ENCODE results near the gene ASS1. TPM values are rescaled to one million over a fixed set of nuclear protein-coding genes. Genes with fewer than 3 reads are reported as not detected.

ASS1 gene
- total RNA-seq, 1 experiment from 2014 or later = 83.0 TPM

GRCh38 chr9:130500340-130501180, 55.8 kb downstream of the ASS1 start:
- POLR2A ChIA-PET (ENCODE audit: unreplicated experiment) = interaction anchor here (0.6 kb wide), 2 partner anchors 498 to 1880 kb away, joined by 4 to 10 read pairs; no protein-coding TSS in a partner anchor
- DNase-seq (peak; percentile 8), ATAC-seq (peak; percentile 39)
- H3K9me3 ChIP-seq (ENCODE audit: low read length) = no peaks in the 10 kb centered on the region
- H4K20me1 ChIP-seq (ENCODE audit: low read length) = no peaks in the 10 kb centered on the region
- no peaks in the 10 kb centered on the region for H3K36me3 ChIP-seq (ENCODE audit: low read depth, low read length)
- H3K9me2 ChIP-seq (replicated peaks; ENCODE audit: low read length) = no peaks in the 10 kb centered on the region
- CTCF ChIA-PET = interaction anchor here (0.9 kb wide), 1 partner anchor 40 kb away, joined by 4 read pairs; no protein-coding TSS in a partner anchor
- TF ChIP-seq EZH2 (IDR thresholded peaks at IDR 0.05; ENCODE audit: low read length, unreplicated experiment) (no peak), EZH2phosphoT487 (IDR thresholded peaks at IDR 0.05; ENCODE audit: borderline replicate concordance, low read length) (no peak), CTCF (conservative IDR thresholded peaks at IDR 0.05; ENCODE audit: low read depth, low read length) (no peak)
- H3F3A ChIP-seq (ENCODE audit: low read length, unreplicated experiment) = no peaks in the 10 kb centered on the region
- no TSS peak for BruUV-seq (replicated peaks)
- no peak overlapping the region for H3K9ac ChIP-seq (ENCODE audit: low read length)
- H3K4me1 ChIP-seq (ENCODE audit: insufficient read depth, low read length) = peaks cover 16% of the 10 kb centered on the region
- H3K4me2 ChIP-seq (ENCODE audit: low read length) = peak overlapping the region; percentile 38; the same call in 1 of the 2 replicates
- peak overlapping the region; percentile 33; the same call in 1 of the 2 replicates for H2AFZ ChIP-seq (ENCODE audit: low read length)
- no peak overlapping the region for H3K4me3 ChIP-seq (ENCODE audit: low read length)
- intact Hi-C loops (cut with micrococcal nuclease) = no loop called here
- H3K27ac ChIP-seq (ENCODE audit: low read length) = peak overlapping the region; percentile 22; the same call in 1 of the 2 replicates
- no peaks in the 10 kb centered on the region for H3K27me3 ChIP-seq (ENCODE audit: low read length)
- H3K79me2 ChIP-seq (ENCODE audit: low read length) = no peaks in the 10 kb centered on the region

- no peaks in the 10 kb centered on the region for H4K20me1 ChIP-seq (ENCODE audit: low read length)
- no peak for ATAC-seq
- TF ChIP-seq EZH2 (IDR thresholded peaks at IDR 0.05; ENCODE audit: low read length, unreplicated experiment) = no peak
- no peak for TF ChIP-seq CTCF (conservative IDR thresholded peaks at IDR 0.05; ENCODE audit: low read depth, low read length)
- TF ChIP-seq EZH2phosphoT487 (IDR thresholded peaks at IDR 0.05; ENCODE audit: borderline replicate concordance, low read length) = no peak
- peaks cover 16% of the 10 kb centered on the region for H3K4me1 ChIP-seq (ENCODE audit: insufficient read depth, low read length)
- POLR2A ChIA-PET (ENCODE audit: unreplicated experiment) = no interaction called here
- H3K79me2 ChIP-seq (ENCODE audit: low read length) = no peaks in the 10 kb centered on the region
- intact Hi-C loops (cut with micrococcal nuclease) = no loop called here
- no peaks in the 10 kb centered on the region for H3K9me2 ChIP-seq (replicated peaks; ENCODE audit: low read length)
- no peak overlapping the region for H2AFZ ChIP-seq (ENCODE audit: low read length)
- no peaks in the 10 kb centered on the region for H3K36me3 ChIP-seq (ENCODE audit: low read depth, low read length)
- CTCF ChIA-PET = no interaction called here
- no peak overlapping the region for H3K4me3 ChIP-seq (ENCODE audit: low read length)
- H3K27ac ChIP-seq (ENCODE audit: low read length) = no peak overlapping the region
- H3K4me2 ChIP-seq (ENCODE audit: low read length) = no peak overlapping the region
- DNase-seq = no peak
- H3K9ac ChIP-seq (ENCODE audit: low read length) = no peak overlapping the region
- no peaks in the 10 kb centered on the region for H3K9me3 ChIP-seq (ENCODE audit: low read length)
- no peaks in the 10 kb centered on the region for H3F3A ChIP-seq (ENCODE audit: low read length, unreplicated experiment)
- H3K27me3 ChIP-seq (ENCODE audit: low read length) = no peaks in the 10 kb centered on the region
- BruUV-seq (replicated peaks) = no TSS peak
Observed at GRCh38 chr9:130501639-130502038, 56.9 kb downstream of the ASS1 start.

GRCh38 chr9:130508218-130508617, 63.5 kb downstream of the ASS1 start:
- no peaks in the 10 kb centered on the region for H3K9me2 ChIP-seq (replicated peaks; ENCODE audit: low read length)
- H3K9me3 ChIP-seq (ENCODE audit: low read length) = no peaks in the 10 kb centered on the region
- H3K4me1 ChIP-seq (ENCODE audit: insufficient read depth, low read length) = no peaks in the 10 kb centered on the region
- no peaks in the 10 kb centered on the region for H3F3A ChIP-seq (ENCODE audit: low read length, unreplicated experiment)
- no TSS peak for BruUV-seq (replicated peaks)
- no peak overlapping the region for H3K27ac ChIP-seq (ENCODE audit: low read length)
- DNase-seq (no peak), ATAC-seq (no peak)
- intact Hi-C loops (cut with micrococcal nuclease) = no loop called here
- no peaks in the 10 kb centered on the region for H3K79me2 ChIP-seq (ENCODE audit: low read length)
- POLR2A ChIA-PET (ENCODE audit: unreplicated experiment) = no interaction called here
- H4K20me1 ChIP-seq (ENCODE audit: low read length) = no peaks in the 10 kb centered on the region
- no peak overlapping the region for H3K9ac ChIP-seq (ENCODE audit: low read length)
- H2AFZ ChIP-seq (ENCODE audit: low read length) = no peak overlapping the region
- no peak overlapping the region for H3K4me3 ChIP-seq (ENCODE audit: low read length)
- no peaks in the 10 kb centered on the region for H3K27me3 ChIP-seq (ENCODE audit: low read length)
- CTCF ChIA-PET = no interaction called here
- H3K4me2 ChIP-seq (ENCODE audit: low read length) = no peak overlapping the region
- H3K36me3 ChIP-seq (ENCODE audit: low read depth, low read length) = no peaks in the 10 kb centered on the region
- TF ChIP-seq EZH2phosphoT487 (IDR thresholded peaks at IDR 0.05; ENCODE audit: borderline replicate concordance, low read length) (no peak), CTCF (conservative IDR thresholded peaks at IDR 0.05; ENCODE audit: low read depth, low read length) (no peak), EZH2 (IDR thresholded peaks at IDR 0.05; ENCODE audit: low read length, unreplicated experiment) (no peak)
